Measurements from ENCODE around the gene P2RX3.

Gene P2RX3

GRCh38 chr11:57408771-57409170, 70.6 kb downstream of the P2RX3 start:
- Mint-ChIP-seq H3K36me3 (ENCODE audit: insufficient read depth) (peaks cover 40% of the 10 kb centered on the region), H3K27ac (ENCODE audit: low read depth) (no peak overlapping the region), H3K27me3 (no peaks in the 10 kb centered on the region), H3K4me3 (no peak overlapping the region), H3K4me1 (peaks cover 17% of the 10 kb centered on the region), H3K9me3 (no peaks in the 10 kb centered on the region)
- DNase-seq (ENCODE audit: low spot score in 2 of 2), result no peak
- no peak for ATAC-seq (replicated peaks; ENCODE audit: extremely low read depth, poor library complexity, severe bottlenecking)

- no peak overlapping the region for H3K27ac Mint-ChIP-seq (ENCODE audit: low read depth)
- peaks cover 20% of the 10 kb centered on the region for H3K4me1 Mint-ChIP-seq
- DNase-seq (ENCODE audit: low spot score in 2 of 2), result no peak
- H3K9me3 Mint-ChIP-seq, result no peaks in the 10 kb centered on the region
- H3K4me3 Mint-ChIP-seq, result no peak overlapping the region
- no peak for ATAC-seq (replicated peaks; ENCODE audit: extremely low read depth, poor library complexity, severe bottlenecking)
- H3K27me3 Mint-ChIP-seq, result no peaks in the 10 kb centered on the region
- peaks cover 47% of the 10 kb centered on the region for H3K36me3 Mint-ChIP-seq (ENCODE audit: insufficient read depth)
Observed at GRCh38 chr11:57409321-57410100, 71.4 kb downstream of the P2RX3 start.

- H3K4me3 Mint-ChIP-seq, result no peak overlapping the region
- DNase-seq (ENCODE audit: low spot score in 2 of 2), result no peak
- H3K27ac Mint-ChIP-seq (ENCODE audit: low read depth), result no peak overlapping the region
- peaks cover 20% of the 10 kb centered on the region for H3K4me1 Mint-ChIP-seq
- peaks cover 54% of the 10 kb centered on the region for H3K36me3 Mint-ChIP-seq (ENCODE audit: insufficient read depth)
- H3K9me3 Mint-ChIP-seq, result no peaks in the 10 kb centered on the region
- ATAC-seq (replicated peaks; ENCODE audit: extremely low read depth, poor library complexity, severe bottlenecking), result no peak
- no peaks in the 10 kb centered on the region for H3K27me3 Mint-ChIP-seq
Observed at GRCh38 chr11:57410287-57410686, 72.1 kb downstream of the P2RX3 start.

GRCh38 chr11:57413681-57414080, 75.5 kb downstream of the P2RX3 start:
- Mint-ChIP-seq H3K4me1 (peaks cover 9% of the 10 kb centered on the region), H3K36me3 (ENCODE audit: insufficient read depth) (peaks cover 52% of the 10 kb centered on the region), H3K27me3 (no peaks in the 10 kb centered on the region), H3K4me3 (no peak overlapping the region), H3K27ac (ENCODE audit: low read depth) (peak overlapping the region; percentile 23), H3K9me3 (no peaks in the 10 kb centered on the region)
- DNase-seq (ENCODE audit: low spot score in 2 of 2), result no peak
- no peak for ATAC-seq (replicated peaks; ENCODE audit: extremely low read depth, poor library complexity, severe bottlenecking)

- Mint-ChIP-seq H3K27me3 (no peaks in the 10 kb centered on the region), H3K4me1 (peaks cover 14% of the 10 kb centered on the region), H3K27ac (ENCODE audit: low read depth) (no peak overlapping the region), H3K9me3 (no peaks in the 10 kb centered on the region), H3K36me3 (ENCODE audit: insufficient read depth) (peaks cover 55% of the 10 kb centered on the region), H3K4me3 (no peak overlapping the region)
- no peak for ATAC-seq (replicated peaks; ENCODE audit: extremely low read depth, poor library complexity, severe bottlenecking)
- DNase-seq (ENCODE audit: low spot score in 2 of 2), result no peak
Observed at GRCh38 chr11:57414612-57415212, 76.6 kb downstream of the P2RX3 start.

GRCh38 chr11:57416436-57416835, 78.3 kb downstream of the P2RX3 start:
- peaks cover 24% of the 10 kb centered on the region for H3K4me1 Mint-ChIP-seq
- DNase-seq (ENCODE audit: low spot score in 2 of 2), result no peak
- no peak overlapping the region for H3K27ac Mint-ChIP-seq (ENCODE audit: low read depth)
- no peak for ATAC-seq (replicated peaks; ENCODE audit: extremely low read depth, poor library complexity, severe bottlenecking)
- no peaks in the 10 kb centered on the region for H3K9me3 Mint-ChIP-seq
- H3K27me3 Mint-ChIP-seq, result no peaks in the 10 kb centered on the region
- H3K4me3 Mint-ChIP-seq, result no peak overlapping the region
- peaks cover 49% of the 10 kb centered on the region for H3K36me3 Mint-ChIP-seq (ENCODE audit: insufficient read depth)

GRCh38 chr11:57417056-57417455, 78.9 kb downstream of the P2RX3 start:
- Mint-ChIP-seq H3K4me1 (peaks cover 30% of the 10 kb centered on the region), H3K27me3 (no peaks in the 10 kb centered on the region), H3K9me3 (no peaks in the 10 kb centered on the region), H3K36me3 (ENCODE audit: insufficient read depth) (peaks cover 44% of the 10 kb centered on the region), H3K4me3 (no peak overlapping the region), H3K27ac (ENCODE audit: low read depth) (no peak overlapping the region)
- no peak for DNase-seq (ENCODE audit: low spot score in 2 of 2)
- ATAC-seq (replicated peaks; ENCODE audit: extremely low read depth, poor library complexity, severe bottlenecking), result no peak

GRCh38 chr11:57418131-57418530, 80.0 kb downstream of the P2RX3 start:
- Mint-ChIP-seq H3K9me3 (no peaks in the 10 kb centered on the region), H3K27me3 (no peaks in the 10 kb centered on the region), H3K4me3 (no peak overlapping the region), H3K4me1 (peaks cover 41% of the 10 kb centered on the region), H3K27ac (ENCODE audit: low read depth) (no peak overlapping the region), H3K36me3 (ENCODE audit: insufficient read depth) (peaks cover 40% of the 10 kb centered on the region)
- DNase-seq (ENCODE audit: low spot score in 2 of 2), result no peak
- ATAC-seq (replicated peaks; ENCODE audit: extremely low read depth, poor library complexity, severe bottlenecking), result no peak

- no peaks in the 10 kb centered on the region for H3K27me3 Mint-ChIP-seq
- DNase-seq (ENCODE audit: low spot score in 2 of 2) (no peak), ATAC-seq (replicated peaks; ENCODE audit: extremely low read depth, poor library complexity, severe bottlenecking) (no peak)
- no peak overlapping the region for H3K27ac Mint-ChIP-seq (ENCODE audit: low read depth)
- H3K36me3 Mint-ChIP-seq (ENCODE audit: insufficient read depth), result peaks cover 30% of the 10 kb centered on the region
- H3K9me3 Mint-ChIP-seq, result no peaks in the 10 kb centered on the region
- peaks cover 42% of the 10 kb centered on the region for H3K4me1 Mint-ChIP-seq
- H3K4me3 Mint-ChIP-seq, result no peak overlapping the region
Observed at GRCh38 chr11:57419146-57419545, 81.0 kb downstream of the P2RX3 start.

GRCh38 chr11:57421066-57421465, 82.9 kb downstream of the P2RX3 start:
- peaks cover 60% of the 10 kb centered on the region for H3K4me1 Mint-ChIP-seq

GRCh38 chr11:57421805-57422204, 83.7 kb downstream of the P2RX3 start:
- Mint-ChIP-seq H3K9me3 (no peaks in the 10 kb centered on the region), H3K4me1 (peaks cover 67% of the 10 kb centered on the region), H3K4me3 (peak overlapping the region; percentile 50), H3K36me3 (ENCODE audit: insufficient read depth) (peaks cover 29% of the 10 kb centered on the region), H3K27me3 (no peaks in the 10 kb centered on the region), H3K27ac (ENCODE audit: low read depth) (peak overlapping the region; percentile 74)
- no peak for DNase-seq (ENCODE audit: low spot score in 2 of 2)
- no peak for ATAC-seq (replicated peaks; ENCODE audit: extremely low read depth, poor library complexity, severe bottlenecking)

More at GRCh38 chr11:57421066-57421465, 82.9 kb downstream of the P2RX3 start:
- no peak for ATAC-seq (replicated peaks; ENCODE audit: extremely low read depth, poor library complexity, severe bottlenecking)
- H3K27me3 Mint-ChIP-seq, result no peaks in the 10 kb centered on the region
- peak overlapping the region; percentile 74 for H3K27ac Mint-ChIP-seq (ENCODE audit: low read depth)
- no peak overlapping the region for H3K4me3 Mint-ChIP-seq
- no peak for DNase-seq (ENCODE audit: low spot score in 2 of 2)
- H3K9me3 Mint-ChIP-seq, result no peaks in the 10 kb centered on the region
- peaks cover 27% of the 10 kb centered on the region for H3K36me3 Mint-ChIP-seq (ENCODE audit: insufficient read depth)

Measured in central memory CD8-positive, alpha-beta T cell (primary cell).